ENCODE measurements around the gene GORASP1.

GRCh38 chr3:39082666-39083313, 24.6 kb downstream of the GORASP1 start:
- no peak for TF ChIP-seq CTCF (IDR thresholded peaks at IDR 0.05)
- no peak for TF ChIP-seq POLR2A (IDR thresholded peaks at IDR 0.05)
